Osteoblast (primary cell): ENCODE data around the gene EFNA5. TPM values are rescaled to one million over a fixed set of nuclear protein-coding genes. Genes with fewer than 3 reads are reported as not detected.

Source experiments
- DNase-seq: peaks from one replicate; pipeline ENCODE4 v3.0.0; 2011; ENCODE audit warnings: low spot score, mixed read lengths; ENCODE audit not compliant: insufficient read length; ENCODE audit errors: missing footprints
- H2AFZ ChIP-seq: 2 replicates; pipeline ENCODE4 v1.6.0; 2011; ENCODE audit warnings: mild to moderate bottlenecking, low read length
- H3K27ac ChIP-seq: 2 replicates; pipeline ENCODE4 v1.5.1; 2011; ENCODE audit warnings: mild to moderate bottlenecking, low read depth, low read length, moderate library complexity
- H3K27me3 ChIP-seq: 2 replicates; pipeline ENCODE4 v1.6.0; 2012; ENCODE audit warnings: mild to moderate bottlenecking, control low read depth, inconsistent platforms, low read length, moderate library complexity; ENCODE audit not compliant: insufficient read depth
- H3K36me3 ChIP-seq: 2 replicates; pipeline ENCODE4 v1.5.1; 2011; ENCODE audit warnings: mild to moderate bottlenecking, low read length, control low read depth, moderate library complexity; ENCODE audit not compliant: insufficient read depth
- H3K4me1 ChIP-seq: 2 replicates; pipeline ENCODE4 v1.5.1; 2011; ENCODE audit warnings: mild to moderate bottlenecking, low read length, control low read depth, moderate library complexity; ENCODE audit not compliant: insufficient read depth
- H3K4me2 ChIP-seq: 2 replicates; pipeline ENCODE4 v1.6.0; 2011; ENCODE audit warnings: mild to moderate bottlenecking, low read length; ENCODE audit not compliant: insufficient read depth
- H3K4me3 ChIP-seq: fragments of 200-600 bp; sonication (generic); 3 replicates; pipeline ENCODE4 v1.5.1; 2012; ENCODE audit warnings: mild to moderate bottlenecking, low read length, inconsistent platforms; ENCODE audit not compliant: insufficient read depth
- H3K79me2 ChIP-seq: 2 replicates; pipeline ENCODE4 v1.6.0; 2012; ENCODE audit warnings: mild to moderate bottlenecking, low read length, control low read depth, inconsistent platforms; ENCODE audit not compliant: insufficient read depth
- H3K9me3 ChIP-seq: 2 replicates; pipeline ENCODE4 v1.5.1; 2011; ENCODE audit warnings: low read depth, low read length, control low read depth
- H4K20me1 ChIP-seq: 2 replicates; pipeline ENCODE4 v1.6.0; 2012; ENCODE audit warnings: mild to moderate bottlenecking, low read length, control low read depth; ENCODE audit not compliant: insufficient read depth
- total RNA-seq: library from RNA; depleted of rRNA; stranded (reverse); fragments of >200 nt; gene quantifications from 2 replicates; pipeline ENCODE4 v1.2.3, GENCODE V29; 2012
- TF ChIP-seq, protein P1 (sequence below): IDR thresholded peaks from 2 replicates; pipeline ENCODE4 v1.5.1; 2011; ENCODE audit warnings: mild to moderate bottlenecking, low read depth, low read length, moderate library complexity; ENCODE audit errors: extremely low read depth

EFNA5 gene
- total RNA-seq, 1 donor = 12.3 TPM

GRCh38 chr5:107523029-107523680 is 147.6 kb downstream of the EFNA5 start:
- no peak overlapping the region for H3K27ac ChIP-seq
- H3K4me2 ChIP-seq = no peak overlapping the region
- H4K20me1 ChIP-seq = no peaks in the 10 kb centered on the region
- no peaks in the 10 kb centered on the region for H3K9me3 ChIP-seq
- no peak for DNase-seq
- no peaks in the 10 kb centered on the region for H3K27me3 ChIP-seq
- H2AFZ ChIP-seq = no peak overlapping the region
- no peak overlapping the region for H3K4me3 ChIP-seq
- H3K79me2 ChIP-seq = no peaks in the 10 kb centered on the region
- no peaks in the 10 kb centered on the region for H3K4me1 ChIP-seq
- TF ChIP-seq, protein P1, sequence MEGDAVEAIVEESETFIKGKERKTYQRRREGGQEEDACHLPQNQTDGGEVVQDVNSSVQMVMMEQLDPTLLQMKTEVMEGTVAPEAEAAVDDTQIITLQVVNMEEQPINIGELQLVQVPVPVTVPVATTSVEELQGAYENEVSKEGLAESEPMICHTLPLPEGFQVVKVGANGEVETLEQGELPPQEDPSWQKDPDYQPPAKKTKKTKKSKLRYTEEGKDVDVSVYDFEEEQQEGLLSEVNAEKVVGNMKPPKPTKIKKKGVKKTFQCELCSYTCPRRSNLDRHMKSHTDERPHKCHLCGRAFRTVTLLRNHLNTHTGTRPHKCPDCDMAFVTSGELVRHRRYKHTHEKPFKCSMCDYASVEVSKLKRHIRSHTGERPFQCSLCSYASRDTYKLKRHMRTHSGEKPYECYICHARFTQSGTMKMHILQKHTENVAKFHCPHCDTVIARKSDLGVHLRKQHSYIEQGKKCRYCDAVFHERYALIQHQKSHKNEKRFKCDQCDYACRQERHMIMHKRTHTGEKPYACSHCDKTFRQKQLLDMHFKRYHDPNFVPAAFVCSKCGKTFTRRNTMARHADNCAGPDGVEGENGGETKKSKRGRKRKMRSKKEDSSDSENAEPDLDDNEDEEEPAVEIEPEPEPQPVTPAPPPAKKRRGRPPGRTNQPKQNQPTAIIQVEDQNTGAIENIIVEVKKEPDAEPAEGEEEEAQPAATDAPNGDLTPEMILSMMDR = no peak
- no peaks in the 10 kb centered on the region for H3K36me3 ChIP-seq

GRCh38 chr5:107522456-107522855 is 148.3 kb downstream of the EFNA5 start:
- no peak for DNase-seq
- Histone ChIP-seq H2AFZ (no peak overlapping the region), H3K4me1 (no peaks in the 10 kb centered on the region), H3K27ac (no peak overlapping the region), H3K36me3 (no peaks in the 10 kb centered on the region), H3K9me3 (no peaks in the 10 kb centered on the region), H3K79me2 (no peaks in the 10 kb centered on the region), H4K20me1 (no peaks in the 10 kb centered on the region), H3K4me2 (no peak overlapping the region), H3K4me3 (no peak overlapping the region), H3K27me3 (no peaks in the 10 kb centered on the region)
- TF ChIP-seq, protein P1 = no peak

DNA sequence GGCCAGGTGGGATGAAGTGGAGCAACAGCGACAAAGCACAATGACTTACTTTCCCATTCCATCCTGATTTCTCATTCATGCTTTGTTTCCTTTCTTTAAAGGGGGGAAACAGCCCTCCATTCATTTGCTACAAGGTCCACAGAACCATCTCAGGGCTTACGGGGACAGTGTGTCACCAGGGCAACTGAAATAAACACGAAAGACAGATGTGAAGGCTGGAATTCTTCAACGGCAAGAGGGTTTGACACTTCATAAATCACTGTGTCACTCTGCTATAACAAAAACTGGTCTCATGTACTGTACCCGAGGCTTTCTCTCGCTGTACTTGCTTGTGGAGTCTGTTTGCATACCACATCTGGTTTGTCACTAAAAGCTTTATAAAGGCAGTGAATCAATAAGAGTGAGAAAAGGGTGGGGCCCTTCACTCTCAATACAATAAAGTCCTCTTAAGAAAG is 150.8 kb downstream of the EFNA5 start:
- Histone ChIP-seq H2AFZ (peak overlapping the region; percentile 46), H3K79me2 (no peaks in the 10 kb centered on the region), H3K36me3 (no peaks in the 10 kb centered on the region), H3K4me2 (no peak overlapping the region), H3K4me1 (no peaks in the 10 kb centered on the region), H3K27me3 (no peaks in the 10 kb centered on the region), H3K9me3 (no peaks in the 10 kb centered on the region), H3K27ac (no peak overlapping the region), H3K4me3 (no peak overlapping the region), H4K20me1 (no peaks in the 10 kb centered on the region)
- peak; percentile 17 for DNase-seq
- TF ChIP-seq, protein P1 = no peak

GRCh38 chr5:107518616-107519015 is 152.1 kb downstream of the EFNA5 start:
- Histone ChIP-seq H3K4me2 (no peak overlapping the region), H3K4me1 (no peaks in the 10 kb centered on the region), H3K27ac (no peak overlapping the region), H3K36me3 (no peaks in the 10 kb centered on the region), H2AFZ (no peak overlapping the region), H3K79me2 (no peaks in the 10 kb centered on the region), H3K27me3 (no peaks in the 10 kb centered on the region), H3K9me3 (no peaks in the 10 kb centered on the region), H4K20me1 (no peaks in the 10 kb centered on the region), H3K4me3 (no peak overlapping the region)
- DNase-seq = no peak
- TF ChIP-seq, protein P1 = no peak
